ENCODE data around the gene DCAF5. TPM values are rescaled to one million over a fixed set of nuclear protein-coding genes. Genes with fewer than 3 reads are reported as not detected.

DCAF5 gene
- polyA plus RNA-seq, 4 donors: 55.6 to 62.9 (median 59.8) TPM

- no peak for DNase-seq (ENCODE audit: low read depth in 4 of 4, low spot score in 3 of 4)
Measured at GRCh38 chr14:69149461-69150244, 3.3 kb downstream of the DCAF5 start.

- no peak for DNase-seq (ENCODE audit: low read depth in 4 of 4, low spot score in 3 of 4)
Measured at GRCh38 chr14:69142101-69142500, 10.8 kb downstream of the DCAF5 start.

GRCh38 chr14:69141550-69141949, 11.4 kb downstream of the DCAF5 start:
- no peak for DNase-seq (ENCODE audit: low read depth in 4 of 4, low spot score in 3 of 4)

- DNase-seq (ENCODE audit: low read depth in 4 of 4, low spot score in 3 of 4): no peak
Measured at GRCh38 chr14:69139743-69140142, 13.2 kb downstream of the DCAF5 start.

GRCh38 chr14:69137843-69138535, 14.9 kb downstream of the DCAF5 start:
- no peak for DNase-seq (ENCODE audit: low read depth in 4 of 4, low spot score in 3 of 4)

GRCh38 chr14:69137416-69137815, 15.5 kb downstream of the DCAF5 start:
- DNase-seq (ENCODE audit: low read depth in 4 of 4, low spot score in 3 of 4): no peak

- no peak for DNase-seq (ENCODE audit: low read depth in 4 of 4, low spot score in 3 of 4)
Measured at GRCh38 chr14:69135133-69135532, 17.8 kb downstream of the DCAF5 start.

- DNase-seq (ENCODE audit: low read depth in 4 of 4, low spot score in 3 of 4): no peak
Measured at GRCh38 chr14:69133206-69134125, 19.5 kb downstream of the DCAF5 start.

GRCh38 chr14:69132513-69133181, 20.3 kb downstream of the DCAF5 start:
- no peak for DNase-seq (ENCODE audit: low read depth in 4 of 4, low spot score in 3 of 4)

GRCh38 chr14:69131176-69131575, 21.7 kb downstream of the DCAF5 start:
- DNase-seq (ENCODE audit: low read depth in 4 of 4, low spot score in 3 of 4): no peak

- DNase-seq (ENCODE audit: low read depth in 4 of 4, low spot score in 3 of 4): peak in 3 of 4 donors; percentile 72 to 80 (median 72)
Measured at GRCh38 chr14:69129264-69129880, 23.5 kb downstream of the DCAF5 start.

- DNase-seq (ENCODE audit: low read depth in 4 of 4, low spot score in 3 of 4): no peak
Measured at GRCh38 chr14:69118305-69118704, 34.6 kb downstream of the DCAF5 start.

- no peak for DNase-seq (ENCODE audit: low read depth in 4 of 4, low spot score in 3 of 4)
Measured at GRCh38 chr14:69117020-69117767, 35.7 kb downstream of the DCAF5 start.

- no peak for DNase-seq (ENCODE audit: low read depth in 4 of 4, low spot score in 3 of 4)
Measured at GRCh38 chr14:69115407-69116185, 37.3 kb downstream of the DCAF5 start.

- DNase-seq (ENCODE audit: low read depth in 4 of 4, low spot score in 3 of 4): no peak
Measured at GRCh38 chr14:69114763-69115162, 38.2 kb downstream of the DCAF5 start.

GRCh38 chr14:69108358-69108757, 44.6 kb downstream of the DCAF5 start:
- DNase-seq (ENCODE audit: low read depth in 4 of 4, low spot score in 3 of 4): no peak

- DNase-seq (ENCODE audit: low read depth in 4 of 4, low spot score in 3 of 4): peak in 1 of 4 donors; percentile 40
Measured at GRCh38 chr14:69107407-69108003, 45.4 kb downstream of the DCAF5 start.

GRCh38 chr14:69106451-69106850, 46.5 kb downstream of the DCAF5 start:
- DNase-seq (ENCODE audit: low read depth in 4 of 4, low spot score in 3 of 4): no peak
